ENCODE results near the gene UGT1A3.

UGT1A3 gene

GRCh38 chr2:233817995-233818638 lies 89.3 kb downstream of the UGT1A3 start:
- DNase-seq = no peak

GRCh38 chr2:233818639-233819621 lies 90.1 kb downstream of the UGT1A3 start:
- no peak for DNase-seq

GRCh38 chr2:233819884-233820773 lies 91.3 kb downstream of the UGT1A3 start:
- no peak for DNase-seq

- DNase-seq = no peak
These were observed 91.9 kb downstream of the UGT1A3 start for GRCh38 chr2:233820774-233821105.

GRCh38 chr2:233821196-233821595 lies 92.4 kb downstream of the UGT1A3 start:
- no peak for DNase-seq

- DNase-seq = no peak
These were observed 92.9 kb downstream of the UGT1A3 start for GRCh38 chr2:233821709-233822100.

GRCh38 chr2:233822101-233822771 lies 93.4 kb downstream of the UGT1A3 start:
- DNase-seq = no peak

Measured in OCI-M1 (cell line).